Measurements from ENCODE around the gene FBP2.
"Not testable (repeated sequence)": the region's sequence is repeated elsewhere in the genome, so short reads cannot be mapped to it uniquely, and the experiment has no call there.

Gene FBP2

DNA sequence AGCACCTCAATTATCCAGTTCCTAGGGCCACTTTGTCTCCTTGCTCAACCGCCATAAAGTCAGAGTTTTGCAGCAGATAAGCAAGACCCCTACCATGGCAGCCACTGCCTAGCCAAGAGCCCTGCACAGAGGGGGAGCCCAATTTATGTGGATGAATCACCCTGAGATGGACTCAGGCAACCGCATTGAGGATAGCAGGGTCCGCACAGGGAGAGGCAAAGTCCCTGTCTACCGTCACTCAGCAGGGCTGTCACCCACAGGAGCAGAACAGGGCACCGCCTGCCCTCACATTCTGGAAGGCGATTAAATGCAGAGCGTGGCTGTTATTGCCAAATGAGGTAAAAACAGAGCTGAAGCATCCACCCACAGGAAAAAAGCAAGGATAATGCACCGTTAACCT, 1.7 kb downstream of the FBP2 start:
- H3K27ac ChIP-seq, result no peak overlapping the region
- TF ChIP-seq, protein P1, sequence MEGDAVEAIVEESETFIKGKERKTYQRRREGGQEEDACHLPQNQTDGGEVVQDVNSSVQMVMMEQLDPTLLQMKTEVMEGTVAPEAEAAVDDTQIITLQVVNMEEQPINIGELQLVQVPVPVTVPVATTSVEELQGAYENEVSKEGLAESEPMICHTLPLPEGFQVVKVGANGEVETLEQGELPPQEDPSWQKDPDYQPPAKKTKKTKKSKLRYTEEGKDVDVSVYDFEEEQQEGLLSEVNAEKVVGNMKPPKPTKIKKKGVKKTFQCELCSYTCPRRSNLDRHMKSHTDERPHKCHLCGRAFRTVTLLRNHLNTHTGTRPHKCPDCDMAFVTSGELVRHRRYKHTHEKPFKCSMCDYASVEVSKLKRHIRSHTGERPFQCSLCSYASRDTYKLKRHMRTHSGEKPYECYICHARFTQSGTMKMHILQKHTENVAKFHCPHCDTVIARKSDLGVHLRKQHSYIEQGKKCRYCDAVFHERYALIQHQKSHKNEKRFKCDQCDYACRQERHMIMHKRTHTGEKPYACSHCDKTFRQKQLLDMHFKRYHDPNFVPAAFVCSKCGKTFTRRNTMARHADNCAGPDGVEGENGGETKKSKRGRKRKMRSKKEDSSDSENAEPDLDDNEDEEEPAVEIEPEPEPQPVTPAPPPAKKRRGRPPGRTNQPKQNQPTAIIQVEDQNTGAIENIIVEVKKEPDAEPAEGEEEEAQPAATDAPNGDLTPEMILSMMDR (IDR thresholded peaks at IDR 0.05), result no peak
- peak; percentile 52 for DNase-seq (ENCODE audit: low spot score)
- no peak overlapping the region for H3K4me3 ChIP-seq

GRCh38 chr9:94591046-94591545, 2.5 kb downstream of the FBP2 start:
- H3K27ac ChIP-seq; H3K4me3 ChIP-seq; DNase-seq (ENCODE audit: low spot score): not testable (repeated sequence)

DNA sequence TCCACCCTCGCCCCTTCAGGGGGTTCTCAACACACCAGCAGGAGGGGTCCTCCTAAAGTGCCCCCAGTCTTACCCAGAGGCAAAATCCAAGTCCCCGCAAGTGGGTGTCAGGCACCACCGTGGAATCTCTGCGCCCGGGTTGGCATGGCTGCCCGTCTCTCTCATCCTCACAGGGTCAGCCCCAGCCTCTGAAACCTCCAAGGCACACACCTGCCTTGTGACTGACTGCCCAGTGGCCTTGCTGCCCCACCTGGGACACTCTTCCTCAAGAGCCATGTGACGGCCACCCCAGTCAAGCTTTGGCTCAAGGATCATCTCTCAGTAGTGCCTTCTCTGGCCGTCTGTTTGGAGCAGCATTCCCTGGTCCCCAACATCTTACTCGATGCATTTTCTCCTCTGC, 4.9 kb downstream of the FBP2 start:
- TF ChIP-seq, protein P1 (IDR thresholded peaks at IDR 0.05), result no peak
- H3K4me3 ChIP-seq, result no peak overlapping the region
- H3K27ac ChIP-seq, result no peak overlapping the region
- peak; percentile 62 for DNase-seq (ENCODE audit: low spot score)

DNA sequence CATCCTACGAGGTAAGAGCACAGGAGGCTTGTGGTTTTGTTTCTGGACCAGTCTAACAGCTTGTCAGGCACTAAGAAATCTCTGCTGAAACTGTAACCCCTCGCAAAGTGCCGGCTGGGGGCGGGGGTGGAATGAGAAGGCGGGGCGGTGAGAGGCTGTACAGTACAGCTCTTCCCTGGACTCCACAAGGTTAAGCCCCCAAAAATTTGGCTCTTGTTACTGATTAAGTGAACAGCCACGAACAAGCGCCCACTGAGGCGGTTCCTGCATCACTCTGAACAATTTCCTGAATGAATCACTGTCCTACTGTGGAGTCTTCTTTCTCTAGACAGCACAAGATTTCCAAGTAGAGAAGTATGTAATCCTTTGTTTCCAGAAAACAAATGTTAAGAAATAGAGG, 6.8 kb downstream of the FBP2 start:
- H3K27ac ChIP-seq, result no peak overlapping the region
- H3K4me3 ChIP-seq, result peak overlapping the region; percentile 38
- TF ChIP-seq, protein P1 (IDR thresholded peaks at IDR 0.05), result no peak
- DNase-seq (ENCODE audit: low spot score), result peak; percentile 59

GRCh38 chr9:94586316-94586715, 7.3 kb downstream of the FBP2 start:
- Histone ChIP-seq H3K27ac (no peak overlapping the region), H3K4me3 (peak overlapping the region; percentile 38)
- TF ChIP-seq, protein P1 (IDR thresholded peaks at IDR 0.05), result no peak
- DNase-seq (ENCODE audit: low spot score), result no peak

DNA sequence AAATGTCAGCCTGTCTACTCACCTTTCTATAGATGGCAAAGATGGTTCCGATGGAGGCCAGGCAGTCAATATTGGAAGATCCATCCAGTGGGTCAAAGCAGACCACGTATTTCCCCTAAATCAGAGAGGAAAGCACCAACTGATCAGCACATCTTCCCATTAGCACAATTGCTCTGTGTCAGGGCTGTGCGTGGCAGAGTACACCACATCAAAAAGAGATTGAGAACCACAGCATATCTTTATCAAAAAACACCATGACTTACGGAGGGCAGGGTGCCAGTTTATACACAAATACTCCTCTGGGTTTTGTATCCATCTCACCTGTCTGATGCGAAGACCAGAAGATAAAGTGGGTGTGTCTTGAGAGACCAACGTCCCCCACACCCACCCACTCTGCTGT, 9.1 kb downstream of the FBP2 start:
- no peak overlapping the region for H3K4me3 ChIP-seq
- H3K27ac ChIP-seq, result no peak overlapping the region
- DNase-seq (ENCODE audit: low spot score), result no peak
- TF ChIP-seq, protein P1 (IDR thresholded peaks at IDR 0.05), result no peak

DNA sequence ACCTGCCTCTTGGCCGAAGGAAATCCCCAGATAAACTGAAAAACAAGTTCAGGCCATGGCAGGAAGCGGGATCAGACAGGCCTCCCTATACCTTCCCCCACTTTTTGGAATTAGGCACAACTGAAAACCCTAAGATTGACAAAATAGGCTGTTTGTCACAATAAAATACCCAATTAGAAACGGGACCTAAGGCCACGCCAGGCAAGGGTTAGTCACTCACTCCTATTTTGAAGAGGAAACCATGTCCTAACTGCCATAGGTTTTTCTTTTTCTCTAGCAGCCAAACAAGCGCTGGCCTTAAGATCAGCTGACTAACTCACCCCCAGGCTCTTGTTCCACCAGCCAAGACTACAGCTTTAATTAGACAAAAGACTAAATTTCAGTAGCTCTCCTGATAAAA, 11.9 kb downstream of the FBP2 start:
- TF ChIP-seq, protein P1 (IDR thresholded peaks at IDR 0.05), result no peak
- H3K4me3 ChIP-seq, result no peak overlapping the region
- no peak overlapping the region for H3K27ac ChIP-seq
- DNase-seq (ENCODE audit: low spot score), result peak; percentile 41

DNA sequence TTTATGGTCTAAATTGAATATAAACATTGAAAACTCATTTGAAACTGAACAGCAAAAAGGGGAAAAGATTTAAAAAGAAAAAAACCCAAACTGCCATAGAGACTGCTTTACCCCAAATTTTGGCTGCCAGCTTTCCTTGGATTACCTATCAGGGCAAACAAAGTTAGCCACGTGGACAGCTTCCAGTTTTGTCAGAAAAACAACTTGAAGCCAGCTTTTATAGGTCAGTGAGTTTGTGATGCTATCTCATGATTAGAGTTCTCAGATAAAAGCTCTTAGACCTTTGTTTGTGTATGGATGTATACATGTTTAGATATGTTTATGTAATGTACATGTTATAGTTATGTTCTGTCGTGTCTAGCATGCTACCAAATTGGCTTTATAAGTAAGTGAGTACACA, 16.1 kb downstream of the FBP2 start:
- Histone ChIP-seq H3K4me3 (no peak overlapping the region), H3K27ac (no peak overlapping the region)
- TF ChIP-seq, protein P1 (IDR thresholded peaks at IDR 0.05), result no peak
- no peak for DNase-seq (ENCODE audit: low spot score)

Data from coronary artery (tissue), 2 donors.